ENCODE measurements around the gene MAP4K3. TPM values are rescaled to one million over a fixed set of nuclear protein-coding genes. Genes with fewer than 3 reads are reported as not detected.

MAP4K3 gene
- total RNA-seq, 1 donor from 2014 or later, result 63.6 TPM

- H3K27me3 Mint-ChIP-seq, result no peaks in the 10 kb centered on the region
- H3K4me3 Mint-ChIP-seq (ENCODE audit: low read depth), result no peak overlapping the region
- no peak for TF ChIP-seq CTCF (IDR thresholded peaks at IDR 0.05; ENCODE audit: unreplicated experiment)
- H3K36me3 Mint-ChIP-seq (ENCODE audit: insufficient read depth), result peaks cover 20% of the 10 kb centered on the region
- peaks cover 3% of the 10 kb centered on the region for H3K9me3 Mint-ChIP-seq (ENCODE audit: low read depth)
- no peak for DNase-seq (ENCODE audit: low spot score, unreplicated experiment)
- peaks cover 15% of the 10 kb centered on the region for H3K4me1 Mint-ChIP-seq (ENCODE audit: low read depth)
- H3K27ac Mint-ChIP-seq, result no peak overlapping the region
These were observed 132.4 kb downstream of the MAP4K3 start for GRCh38 chr2:39304729-39305128.

- DNase-seq (ENCODE audit: low spot score, unreplicated experiment), result no peak
- no peak overlapping the region for H3K27ac Mint-ChIP-seq
- H3K4me3 Mint-ChIP-seq (ENCODE audit: low read depth), result no peak overlapping the region
- peaks cover 15% of the 10 kb centered on the region for H3K4me1 Mint-ChIP-seq (ENCODE audit: low read depth)
- H3K9me3 Mint-ChIP-seq (ENCODE audit: low read depth), result peaks cover 3% of the 10 kb centered on the region
- H3K27me3 Mint-ChIP-seq, result no peaks in the 10 kb centered on the region
- no peak for TF ChIP-seq CTCF (IDR thresholded peaks at IDR 0.05; ENCODE audit: unreplicated experiment)
- peaks cover 20% of the 10 kb centered on the region for H3K36me3 Mint-ChIP-seq (ENCODE audit: insufficient read depth)
These were observed 132.9 kb downstream of the MAP4K3 start for GRCh38 chr2:39304200-39304599.

- H3K36me3 Mint-ChIP-seq (ENCODE audit: insufficient read depth), result peaks cover 22% of the 10 kb centered on the region
- H3K27ac Mint-ChIP-seq, result peak overlapping the region; percentile 81
- TF ChIP-seq CTCF (IDR thresholded peaks at IDR 0.05; ENCODE audit: unreplicated experiment), result no peak
- no peak for DNase-seq (ENCODE audit: low spot score, unreplicated experiment)
- peaks cover 15% of the 10 kb centered on the region for H3K4me1 Mint-ChIP-seq (ENCODE audit: low read depth)
- no peak overlapping the region for H3K4me3 Mint-ChIP-seq (ENCODE audit: low read depth)
- peaks cover 3% of the 10 kb centered on the region for H3K9me3 Mint-ChIP-seq (ENCODE audit: low read depth)
- no peaks in the 10 kb centered on the region for H3K27me3 Mint-ChIP-seq
These were observed 135.7 kb downstream of the MAP4K3 start for GRCh38 chr2:39301352-39301751.

- H3K9me3 Mint-ChIP-seq (ENCODE audit: low read depth), result peaks cover 3% of the 10 kb centered on the region
- peaks cover 15% of the 10 kb centered on the region for H3K4me1 Mint-ChIP-seq (ENCODE audit: low read depth)
- H3K27ac Mint-ChIP-seq, result peak overlapping the region; percentile 10
- H3K4me3 Mint-ChIP-seq (ENCODE audit: low read depth), result no peak overlapping the region
- peaks cover 21% of the 10 kb centered on the region for H3K36me3 Mint-ChIP-seq (ENCODE audit: insufficient read depth)
- no peak for TF ChIP-seq CTCF (IDR thresholded peaks at IDR 0.05; ENCODE audit: unreplicated experiment)
- DNase-seq (ENCODE audit: low spot score, unreplicated experiment), result no peak
- no peaks in the 10 kb centered on the region for H3K27me3 Mint-ChIP-seq
These were observed 136.8 kb downstream of the MAP4K3 start for GRCh38 chr2:39300044-39300978.

- Mint-ChIP-seq H3K4me1 (ENCODE audit: low read depth) (no peaks in the 10 kb centered on the region), H3K36me3 (ENCODE audit: insufficient read depth) (peaks cover 27% of the 10 kb centered on the region), H3K9me3 (ENCODE audit: low read depth) (no peaks in the 10 kb centered on the region), H3K27me3 (no peaks in the 10 kb centered on the region), H3K4me3 (ENCODE audit: low read depth) (no peak overlapping the region), H3K27ac (peak overlapping the region; percentile 30)
- no peak for TF ChIP-seq CTCF (IDR thresholded peaks at IDR 0.05; ENCODE audit: unreplicated experiment)
- no peak for DNase-seq (ENCODE audit: low spot score, unreplicated experiment)
These were observed 146.7 kb downstream of the MAP4K3 start for GRCh38 chr2:39290433-39290832.

All from progenitor cell of endocrine pancreas (in vitro differentiated cells).